OCI-LY1 (cell line): Measurements from ENCODE around the gene MRAS.

Experiments
- H2AFZ ChIP-seq: fragments of 200-600 bp; sonication (generic), shearing (Covaris generic); 2 replicates; pipeline ENCODE4 v1.6.0; 2014; ENCODE audit warnings: antibody characterized with exemption, mild to moderate bottlenecking, low read length
- H3F3A ChIP-seq: fragments of 200-600 bp; sonication (generic), shearing (Covaris generic); 2 replicates; pipeline ENCODE4 v1.6.0; 2014; ENCODE audit warnings: mild to moderate bottlenecking, antibody characterized with exemption, low read length, moderate library complexity; ENCODE audit not compliant: insufficient read depth
- H3K27ac ChIP-seq: fragments of 200-600 bp; sonication (generic); 2 replicates; pipeline ENCODE4 v1.5.1; 2014; ENCODE audit warnings: low read length, mixed run types, mild to moderate bottlenecking, low read depth; ENCODE audit not compliant: poor library complexity, severe bottlenecking
- H3K27me3 ChIP-seq: fragments of 200-600 bp; sonication (generic); 2 replicates; pipeline ENCODE4 v1.6.0; 2014; ENCODE audit warnings: antibody characterized with exemption, mild to moderate bottlenecking, low read length, moderate library complexity; ENCODE audit not compliant: insufficient read depth
- H3K36me3 ChIP-seq: fragments of 200-600 bp; sonication (generic); 2 replicates; pipeline ENCODE4 v1.6.1; 2014; ENCODE audit warnings: mild to moderate bottlenecking, antibody characterized with exemption, low read length, moderate library complexity, mixed read lengths; ENCODE audit not compliant: insufficient read depth
- H3K4me1 ChIP-seq: fragments of 200-600 bp; sonication (generic); 2 replicates; pipeline ENCODE4 v1.5.1; 2014; ENCODE audit warnings: mild to moderate bottlenecking, low read length, moderate library complexity; ENCODE audit not compliant: insufficient read depth, severe bottlenecking
- H3K4me2 ChIP-seq: fragments of 200-600 bp; sonication (generic), shearing (Covaris generic); 2 replicates; pipeline ENCODE4 v1.6.1; 2014; ENCODE audit warnings: low read length
- H3K4me3 ChIP-seq: fragments of 200-600 bp; sonication (generic); 2 replicates; pipeline ENCODE4 v1.5.1; 2014; ENCODE audit warnings: low read length, low read depth, mild to moderate bottlenecking, mixed read lengths; ENCODE audit not compliant: poor library complexity, severe bottlenecking
- H3K79me2 ChIP-seq: fragments of 200-600 bp; shearing (Covaris generic); 2 replicates; pipeline ENCODE4 v1.6.1; 2016; ENCODE audit warnings: mixed run types, low read length, mixed read lengths; ENCODE audit not compliant: insufficient read depth
- H3K9ac ChIP-seq: fragments of 200-600 bp; sonication (generic), shearing (Covaris generic); 2 replicates; pipeline ENCODE4 v1.6.1; 2014; ENCODE audit warnings: mild to moderate bottlenecking, low read length, mixed read lengths
- H3K9me2 ChIP-seq: fragments of 200-600 bp; sonication (generic), shearing (Covaris generic); 2 replicates; pipeline ENCODE4 v1.6.1; 2014; ENCODE audit warnings: low read depth, mild to moderate bottlenecking, low read length, mixed read lengths
- H3K9me3 ChIP-seq: fragments of 200-600 bp; shearing (Covaris generic); 2 replicates; pipeline ENCODE4 v1.6.1; 2014; ENCODE audit warnings: low read length, mixed read lengths
- H4K20me1 ChIP-seq: fragments of 200-600 bp; sonication (generic), shearing (Covaris generic); 2 replicates; pipeline ENCODE4 v1.6.0; 2016; ENCODE audit warnings: mild to moderate bottlenecking, low read length; ENCODE audit not compliant: insufficient read depth
- EZH2 ChIP-seq: fragments of 200-600 bp; sonication (generic), shearing (Covaris generic); IDR thresholded peaks from 2 replicates; pipeline ENCODE4 v1.8.0; 2017; ENCODE audit warnings: borderline replicate concordance, mixed run types, mild to moderate bottlenecking, antibody characterized with exemption, low read length, moderate library complexity, mixed read lengths
- TF ChIP-seq, protein P1 (sequence below): fragments of 200-600 bp; sonication (generic), shearing (Covaris generic); IDR thresholded peaks from 2 replicates; pipeline ENCODE4 v1.5.1; 2017; ENCODE audit warnings: mild to moderate bottlenecking, antibody characterized with exemption, low read length, moderate library complexity, mixed read lengths

The MRAS gene

DNA sequence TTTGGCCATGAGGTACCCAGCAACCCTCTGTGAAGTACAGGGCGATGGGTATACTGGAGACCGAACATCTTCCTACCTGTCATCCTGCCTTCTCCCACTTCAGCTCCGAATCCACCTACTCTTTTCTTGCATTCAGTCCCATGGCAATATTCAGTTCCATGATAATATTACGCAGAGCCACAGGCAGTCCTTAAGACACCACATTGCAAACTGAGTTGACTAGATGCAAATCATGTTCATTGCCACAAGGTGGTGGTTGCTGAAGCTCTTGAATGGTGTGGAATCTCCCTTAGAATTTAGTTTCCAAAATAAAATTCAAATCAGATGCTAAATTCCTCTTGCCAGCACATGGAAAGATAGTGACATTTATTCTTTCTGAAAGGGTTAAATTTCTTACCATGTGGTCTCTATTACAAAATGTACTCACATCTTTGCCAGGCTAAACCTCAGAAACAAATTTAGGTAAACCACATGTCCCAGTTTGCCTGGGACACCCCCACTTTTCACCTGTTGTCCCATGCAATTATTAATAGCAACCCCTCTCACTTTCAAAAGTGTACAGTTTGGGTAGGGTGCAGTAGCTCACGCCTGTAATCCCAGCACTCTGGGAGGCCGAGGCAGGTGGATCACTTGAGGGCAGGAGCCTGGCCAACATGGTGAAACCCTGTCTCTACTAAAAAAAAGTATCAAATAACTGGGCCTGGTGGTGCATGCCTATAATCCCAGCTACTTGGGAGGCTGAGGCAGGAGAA lies 17.1 kb upstream of the MRAS start:
- H3K79me2 ChIP-seq: no peaks in the 10 kb centered on the region
- H3K9me3 ChIP-seq: no peaks in the 10 kb centered on the region
- peaks cover 13% of the 10 kb centered on the region for H3K4me1 ChIP-seq
- no peaks in the 10 kb centered on the region for H3K36me3 ChIP-seq
- no peak overlapping the region for H3K4me2 ChIP-seq
- H4K20me1 ChIP-seq: no peaks in the 10 kb centered on the region
- H3K9ac ChIP-seq: no peak overlapping the region
- peaks cover 5% of the 10 kb centered on the region; the same call in 1 of the 2 replicates for H3F3A ChIP-seq
- no peak for TF ChIP-seq EZH2
- TF ChIP-seq, protein P1, sequence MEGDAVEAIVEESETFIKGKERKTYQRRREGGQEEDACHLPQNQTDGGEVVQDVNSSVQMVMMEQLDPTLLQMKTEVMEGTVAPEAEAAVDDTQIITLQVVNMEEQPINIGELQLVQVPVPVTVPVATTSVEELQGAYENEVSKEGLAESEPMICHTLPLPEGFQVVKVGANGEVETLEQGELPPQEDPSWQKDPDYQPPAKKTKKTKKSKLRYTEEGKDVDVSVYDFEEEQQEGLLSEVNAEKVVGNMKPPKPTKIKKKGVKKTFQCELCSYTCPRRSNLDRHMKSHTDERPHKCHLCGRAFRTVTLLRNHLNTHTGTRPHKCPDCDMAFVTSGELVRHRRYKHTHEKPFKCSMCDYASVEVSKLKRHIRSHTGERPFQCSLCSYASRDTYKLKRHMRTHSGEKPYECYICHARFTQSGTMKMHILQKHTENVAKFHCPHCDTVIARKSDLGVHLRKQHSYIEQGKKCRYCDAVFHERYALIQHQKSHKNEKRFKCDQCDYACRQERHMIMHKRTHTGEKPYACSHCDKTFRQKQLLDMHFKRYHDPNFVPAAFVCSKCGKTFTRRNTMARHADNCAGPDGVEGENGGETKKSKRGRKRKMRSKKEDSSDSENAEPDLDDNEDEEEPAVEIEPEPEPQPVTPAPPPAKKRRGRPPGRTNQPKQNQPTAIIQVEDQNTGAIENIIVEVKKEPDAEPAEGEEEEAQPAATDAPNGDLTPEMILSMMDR: no peak
- H2AFZ ChIP-seq: no peak overlapping the region
- no peaks in the 10 kb centered on the region for H3K27me3 ChIP-seq
- no peak overlapping the region for H3K27ac ChIP-seq
- no peaks in the 10 kb centered on the region for H3K9me2 ChIP-seq
- no peak overlapping the region for H3K4me3 ChIP-seq

DNA sequence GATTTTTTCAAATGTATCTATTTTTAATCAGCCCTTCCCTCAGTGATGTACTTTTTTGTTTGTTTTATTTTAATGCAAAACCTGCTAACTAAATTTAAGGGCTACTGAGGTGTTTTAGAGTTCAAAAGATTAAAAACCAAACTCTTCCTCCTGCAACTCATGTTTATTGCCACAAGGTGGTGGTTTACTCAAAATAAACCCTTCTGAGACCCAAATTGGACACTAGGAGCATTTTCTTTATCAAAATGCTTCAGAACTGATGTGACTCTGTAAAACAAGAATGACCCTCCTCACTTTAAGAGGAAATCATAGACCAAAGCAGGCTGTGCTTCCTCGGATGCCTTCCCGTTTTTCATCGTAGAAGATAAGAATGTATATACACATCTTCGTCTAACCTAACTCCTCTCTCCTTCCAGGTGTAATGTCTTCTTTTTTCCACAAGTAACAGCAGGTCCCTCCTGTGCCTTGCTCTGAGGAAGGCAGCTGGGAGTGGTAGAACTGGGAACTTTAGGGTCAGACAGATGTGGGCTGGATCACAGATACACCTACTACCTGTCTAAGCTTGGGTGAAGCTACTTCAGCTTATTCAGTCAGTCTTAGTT lies 15.8 kb upstream of the MRAS start:
- no peak overlapping the region for H3K27ac ChIP-seq
- no peaks in the 10 kb centered on the region for H3K27me3 ChIP-seq
- TF ChIP-seq, protein P1: peak; percentile 79
- no peak for TF ChIP-seq EZH2
- no peaks in the 10 kb centered on the region for H3K9me2 ChIP-seq
- no peaks in the 10 kb centered on the region for H3K36me3 ChIP-seq
- no peak overlapping the region for H3K4me3 ChIP-seq
- no peaks in the 10 kb centered on the region for H4K20me1 ChIP-seq
- H2AFZ ChIP-seq: no peak overlapping the region
- H3K4me2 ChIP-seq: no peak overlapping the region
- peaks cover 5% of the 10 kb centered on the region; the same call in 1 of the 2 replicates for H3F3A ChIP-seq
- no peaks in the 10 kb centered on the region for H3K9me3 ChIP-seq
- no peak overlapping the region for H3K9ac ChIP-seq
- H3K79me2 ChIP-seq: no peaks in the 10 kb centered on the region
- H3K4me1 ChIP-seq: peaks cover 13% of the 10 kb centered on the region

DNA sequence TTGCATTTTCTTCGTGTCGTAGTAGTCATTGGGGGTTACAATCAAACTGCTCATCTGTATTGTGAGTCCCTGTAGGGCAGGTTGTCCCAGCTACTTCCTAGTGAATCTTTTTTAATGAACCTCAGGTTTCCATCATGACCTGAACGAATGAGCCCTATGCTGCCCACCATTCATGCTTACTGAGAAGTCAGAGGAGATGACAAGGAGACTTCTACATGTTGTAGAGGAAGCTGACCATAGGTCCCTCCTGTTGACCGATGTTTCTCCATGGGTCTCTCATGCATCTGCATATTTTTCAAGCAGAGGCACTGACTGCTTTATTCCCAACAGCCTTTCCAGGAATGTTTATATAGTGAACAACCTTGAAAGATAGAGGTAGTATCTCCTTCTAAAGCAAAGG lies 13.8 kb upstream of the MRAS start:
- no peaks in the 10 kb centered on the region for H3K79me2 ChIP-seq
- H3K36me3 ChIP-seq: no peaks in the 10 kb centered on the region
- H3K27me3 ChIP-seq: no peaks in the 10 kb centered on the region

More for the DNA sequence above, 13.8 kb upstream of the MRAS start:
- Histone ChIP-seq H3K27ac (no peak overlapping the region), H3K4me1 (peaks cover 1% of the 10 kb centered on the region), H3K9me3 (no peaks in the 10 kb centered on the region), H3K4me3 (no peak overlapping the region), H3K4me2 (no peak overlapping the region), H4K20me1 (no peaks in the 10 kb centered on the region), H3K9me2 (no peaks in the 10 kb centered on the region), H3K9ac (no peak overlapping the region), H2AFZ (no peak overlapping the region), H3F3A (peaks cover 5% of the 10 kb centered on the region; the same call in 1 of the 2 replicates)
- TF ChIP-seq, protein P1: no peak
- TF ChIP-seq EZH2: no peak
